ENCODE measurements around the gene ZNF497.
A peak's percentile ranks its signal among the peaks of the same experiment; 100 is the strongest.
"Not testable (repeated sequence)": the region's sequence is repeated elsewhere in the genome, so short reads cannot be mapped to it uniquely, and the experiment has no call there.

The ZNF497 gene

DNA sequence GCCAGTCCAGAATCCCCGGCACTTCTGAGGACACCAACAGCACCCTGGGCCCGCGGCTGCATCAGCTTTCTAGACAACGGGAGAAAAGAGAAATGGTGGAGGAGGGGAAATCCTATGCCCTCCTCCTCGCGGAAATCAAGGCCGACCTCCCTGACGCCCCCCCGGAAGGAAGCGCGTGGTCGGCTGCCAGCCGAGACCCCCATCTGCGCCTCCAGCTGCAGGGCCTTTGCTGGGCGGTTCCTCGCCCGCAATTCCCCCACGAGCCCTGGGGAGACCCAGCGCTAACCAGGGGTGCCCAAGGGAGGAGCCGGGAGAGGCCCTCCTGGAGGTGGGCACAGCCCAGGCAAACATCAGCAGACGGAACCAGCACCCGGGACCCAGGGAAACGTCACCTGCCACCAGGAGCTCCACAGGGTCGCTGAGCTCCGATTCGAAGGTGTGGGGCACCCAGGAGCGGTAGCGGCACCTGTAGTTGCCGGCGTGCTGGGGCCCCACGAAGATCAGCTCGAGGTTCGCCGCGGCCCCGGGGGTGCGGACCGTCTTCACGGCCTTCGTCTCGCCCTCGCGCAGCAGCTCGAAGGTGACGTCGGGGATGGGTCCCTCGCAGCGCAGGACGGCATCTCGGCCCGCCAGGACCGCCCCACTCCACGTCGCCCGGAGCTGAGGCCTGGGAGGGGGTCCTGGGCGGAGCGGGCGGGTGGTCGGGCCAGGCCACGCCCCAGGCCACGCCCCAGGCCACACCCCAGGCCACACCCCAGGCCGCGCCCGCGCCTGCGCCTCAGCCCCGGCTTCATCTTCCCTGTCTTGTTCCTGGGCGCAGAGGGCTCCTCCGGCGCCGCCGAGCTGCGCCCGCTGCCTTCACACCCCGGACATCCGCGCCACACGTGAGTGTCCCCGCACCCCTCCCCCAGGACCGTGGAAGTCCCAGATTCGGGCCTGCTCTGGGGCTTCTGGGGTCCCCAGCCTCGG is 15.3 kb downstream of the ZNF497 start:
- peak; percentile 51 to 85 for DNase-seq

- DNase-seq, result no peak
These were observed 17.0 kb downstream of the ZNF497 start for GRCh38 chr19:58345558-58345957.

DNA sequence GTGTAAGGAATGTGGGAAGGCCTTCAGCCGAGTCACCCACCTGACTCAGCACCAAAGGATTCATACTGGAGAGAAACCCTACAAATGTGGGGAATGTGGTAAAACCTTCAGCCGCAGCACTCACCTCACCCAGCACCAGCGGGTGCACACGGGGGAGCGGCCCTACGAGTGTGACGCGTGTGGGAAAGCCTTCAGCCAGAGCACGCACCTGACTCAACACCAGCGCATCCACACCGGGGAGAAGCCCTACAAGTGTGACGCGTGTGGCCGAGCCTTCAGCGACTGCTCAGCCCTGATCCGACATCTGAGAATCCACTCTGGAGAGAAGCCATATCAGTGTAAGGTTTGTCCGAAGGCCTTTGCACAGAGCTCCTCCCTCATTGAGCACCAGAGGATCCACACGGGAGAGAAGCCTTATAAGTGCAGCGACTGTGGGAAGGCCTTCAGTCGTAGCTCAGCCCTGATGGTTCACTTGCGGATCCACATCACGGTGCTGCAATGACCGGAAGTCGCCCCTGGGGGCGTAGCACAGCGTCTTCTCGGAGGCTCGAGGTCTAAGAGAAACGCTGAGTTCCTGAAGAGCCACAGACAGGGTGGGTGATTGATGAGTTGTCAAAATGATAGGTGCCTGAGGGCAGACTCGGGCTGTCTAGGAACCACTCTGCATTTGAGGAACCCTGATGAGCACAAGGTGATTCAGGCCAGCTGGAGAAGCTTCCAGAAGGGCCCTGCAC is 23.6 kb downstream of the ZNF497 start:
- no peak for DNase-seq

GRCh38 chr19:58338336-58338735 is 24.2 kb downstream of the ZNF497 start:
- DNase-seq, result no peak

GRCh38 chr19:58336820-58337219 is 25.7 kb downstream of the ZNF497 start:
- DNase-seq, result no peak

GRCh38 chr19:58336216-58336615 is 26.3 kb downstream of the ZNF497 start:
- DNase-seq, result no peak

GRCh38 chr19:58335630-58336029 is 26.9 kb downstream of the ZNF497 start:
- no peak for DNase-seq

- DNase-seq, result no peak
These were observed 27.8 kb downstream of the ZNF497 start for GRCh38 chr19:58334691-58335249.

GRCh38 chr19:58332697-58333096 is 29.9 kb downstream of the ZNF497 start:
- no peak for DNase-seq

GRCh38 chr19:58330458-58330857 is 32.1 kb downstream of the ZNF497 start:
- no peak for DNase-seq

GRCh38 chr19:58328999-58329398 is 33.6 kb downstream of the ZNF497 start:
- no peak for DNase-seq

- DNase-seq, result peak; percentile 94 to 96
These were observed 35.4 kb downstream of the ZNF497 start, which contains the start of gene ZSCAN22 for GRCh38 chr19:58326914-58327726. Gene ZSCAN22 (plus strand): TSS chr19:58326994. CDS start chr19:58334803, 7,809 bp downstream.

DNA sequence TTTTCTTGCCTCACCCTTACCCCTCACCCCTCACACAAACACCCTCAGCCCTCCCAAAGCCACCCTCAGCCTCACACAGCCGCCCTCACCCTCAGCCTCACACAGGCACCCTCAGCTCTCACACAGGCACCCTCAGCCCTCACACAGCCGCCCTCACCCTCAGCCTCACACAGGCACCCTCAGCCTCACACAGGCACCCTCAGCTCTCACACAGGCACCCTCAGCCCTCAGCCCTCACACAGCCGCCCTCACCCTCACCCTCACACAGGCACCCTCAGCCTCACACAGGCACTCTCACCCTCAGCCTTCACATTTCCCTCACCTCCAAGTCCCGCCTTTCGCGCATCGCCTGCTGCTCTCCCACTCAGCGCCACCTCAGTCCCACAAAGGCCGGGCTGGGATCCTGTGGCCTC is 36.0 kb downstream of the ZNF497 start:
- no peak for DNase-seq

GRCh38 chr19:58325311-58326022 is 37.1 kb downstream of the ZNF497 start:
- no peak for DNase-seq

DNA sequence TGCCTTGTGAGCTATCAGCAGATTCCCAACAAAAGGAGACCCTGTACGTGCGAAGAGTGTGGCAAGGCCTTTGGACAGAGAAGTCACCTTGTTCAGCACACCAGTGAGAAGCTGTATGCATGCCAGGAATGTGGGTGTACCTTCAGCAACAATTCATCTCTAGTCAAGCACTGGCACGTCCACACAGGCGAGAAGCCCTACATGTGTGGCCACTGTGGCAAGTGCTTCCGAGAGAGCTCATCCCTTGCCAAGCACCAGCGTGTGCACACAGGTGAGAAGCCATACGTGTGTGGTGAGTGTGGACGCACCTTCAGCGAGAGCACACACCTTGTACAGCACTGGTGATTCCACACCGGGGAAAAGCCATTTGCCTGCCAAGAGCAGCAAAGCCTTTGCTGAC is 43.3 kb downstream of the ZNF497 start:
- DNase-seq, result no peak

- DNase-seq, result no peak
These were observed 44.3 kb downstream of the ZNF497 start for GRCh38 chr19:58318297-58318696.

GRCh38 chr19:58317476-58318072 is 45.0 kb downstream of the ZNF497 start:
- no peak for DNase-seq

DNA sequence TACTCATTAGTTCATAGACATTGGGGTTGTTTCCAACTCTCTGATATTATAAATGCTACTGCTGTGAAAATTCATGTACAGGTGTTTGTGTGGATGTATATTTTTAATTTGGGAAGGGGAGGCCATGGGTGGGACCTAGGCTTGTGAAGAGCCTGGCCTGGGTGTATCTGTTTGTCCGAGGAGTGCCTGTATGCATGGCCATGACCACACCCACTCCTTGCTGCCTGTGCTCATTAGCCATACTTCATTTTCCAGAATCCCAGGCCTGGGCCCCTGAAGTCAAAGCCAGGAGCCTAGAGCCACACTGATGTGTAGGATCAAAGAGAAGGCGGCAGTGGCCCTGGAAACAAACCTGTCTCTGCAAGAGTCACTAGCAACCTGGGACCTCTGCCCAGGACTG is 47.0 kb downstream of the ZNF497 start:
- no peak for DNase-seq

DNA sequence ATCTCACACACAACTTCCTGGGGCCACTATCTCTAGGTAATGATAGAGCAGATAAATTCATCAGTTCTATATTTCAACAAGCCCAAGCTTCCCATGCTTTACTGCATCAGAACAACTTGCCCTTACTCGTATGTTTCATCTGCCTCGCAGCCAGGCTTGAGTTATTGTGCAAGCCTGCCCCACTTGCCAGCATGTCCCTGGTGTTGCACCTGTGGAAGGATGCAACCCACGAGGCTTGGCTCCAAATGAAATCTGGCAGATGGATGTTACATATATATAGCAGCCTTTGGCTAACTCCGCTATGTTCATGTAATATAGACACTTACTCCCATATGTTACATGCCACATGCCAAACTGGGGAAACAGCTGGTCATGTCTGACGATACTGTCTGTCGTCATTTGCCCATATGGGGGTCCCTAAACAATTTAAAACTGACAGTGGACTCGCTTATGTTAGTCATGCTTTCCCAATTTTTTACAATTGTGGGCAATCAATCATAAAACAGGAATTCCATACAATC is 51.1 kb downstream of the ZNF497 start:
- DNase-seq, result peak in 1 of 2 experiments; percentile 21

GRCh38 chr19:58310685-58311084 is 51.9 kb downstream of the ZNF497 start:
- DNase-seq, result not testable (repeated sequence)

- DNase-seq, result no peak
These were observed 54.8 kb downstream of the ZNF497 start for GRCh38 chr19:58307736-58308135.
